HCT116 (cell line): ENCODE results near the gene HECW1.

Experiments used
- CBX3 ChIP-seq: IDR thresholded peaks from 2 replicates; pipeline ENCODE4 v1.6.1; 2012; ENCODE audit warnings: low read depth
- CEBPB ChIP-seq: IDR thresholded peaks from 2 replicates; pipeline ENCODE4 v1.6.1; 2012; ENCODE audit warnings: low read depth
- ELF1 ChIP-seq: IDR thresholded peaks from 2 replicates; pipeline ENCODE4 v1.6.1; 2012; ENCODE audit warnings: low read depth, borderline replicate concordance
- EZH2phosphoT487 ChIP-seq: fragments of 200-600 bp; IDR thresholded peaks from 2 replicates; pipeline ENCODE4 v1.6.1; 2018; ENCODE audit warnings: antibody characterized with exemption, borderline replicate concordance
- POLR2A ChIP-seq: IDR thresholded peaks from 2 replicates; pipeline ENCODE4 v1.7.0; 2011; ENCODE audit warnings: borderline replicate concordance; ENCODE audit not compliant: insufficient read depth, insufficient read length; ENCODE audit errors: extremely low read depth
- POLR2AphosphoS5 ChIP-seq: IDR thresholded peaks from 2 replicates; pipeline ENCODE4 v1.6.1; 2011; ENCODE audit warnings: mild to moderate bottlenecking, low read depth, low read length, moderate library complexity
- RAD21 ChIP-seq: IDR thresholded peaks from 2 replicates; pipeline ENCODE4 v1.6.1; 2012; ENCODE audit warnings: low read depth, mild to moderate bottlenecking
- TF ChIP-seq, protein P1 (sequence below), 3 experiments: fragments of 200-600 bp in 1 of 3; sonication (generic) in 1 of 3; IDR thresholded peaks in 2 of 3; conservative IDR thresholded peaks in 1 of 3; 2 replicates each; pipeline ENCODE4 v1.5.1; 2012 to 2017; ENCODE audit warnings: low read depth in 2 of 3, low read length in 2 of 3, antibody characterized with exemption in 1 of 3, borderline replicate concordance in 1 of 3, control low read depth in 1 of 3, mild to moderate bottlenecking in 1 of 3, mixed read lengths in 1 of 3, mixed run types in 1 of 3, moderate library complexity in 1 of 3; ENCODE audit not compliant: insufficient read depth in 1 of 3
- TF ChIP-seq, protein P2 (sequence below): IDR thresholded peaks from 2 replicates; pipeline ENCODE4 v1.6.1; 2011; ENCODE audit warnings: mild to moderate bottlenecking, low read length, moderate library complexity; ENCODE audit not compliant: insufficient replicate concordance; ENCODE audit errors: extremely low read depth
- TF ChIP-seq, protein P3 (sequence below): IDR thresholded peaks from 2 replicates; pipeline ENCODE4 v1.6.1; 2012

DNA sequence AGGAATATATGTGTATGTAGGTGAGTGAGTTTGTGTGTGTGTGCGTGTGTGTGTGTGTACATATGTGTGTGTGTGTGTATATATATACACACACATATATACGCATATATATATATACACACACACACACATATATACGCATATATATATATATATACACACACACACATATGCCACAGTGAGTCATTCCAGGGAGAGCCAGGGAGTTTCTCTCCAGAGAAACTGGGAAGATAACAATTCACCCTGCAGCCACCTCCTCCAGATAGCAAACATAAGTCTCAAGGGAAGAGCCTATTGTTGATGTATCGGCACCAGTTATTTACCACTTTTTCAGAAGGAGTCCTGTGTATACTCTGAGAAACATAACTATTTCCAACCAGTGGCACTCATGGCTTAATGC, 368.1 kb downstream of the HECW1 start:
- TF ChIP-seq CBX3 (no peak), RAD21 (no peak), POLR2A (no peak), CEBPB (no peak), ELF1 (no peak), POLR2AphosphoS5 (no peak), EZH2phosphoT487 (no peak)
- TF ChIP-seq, protein P1, sequence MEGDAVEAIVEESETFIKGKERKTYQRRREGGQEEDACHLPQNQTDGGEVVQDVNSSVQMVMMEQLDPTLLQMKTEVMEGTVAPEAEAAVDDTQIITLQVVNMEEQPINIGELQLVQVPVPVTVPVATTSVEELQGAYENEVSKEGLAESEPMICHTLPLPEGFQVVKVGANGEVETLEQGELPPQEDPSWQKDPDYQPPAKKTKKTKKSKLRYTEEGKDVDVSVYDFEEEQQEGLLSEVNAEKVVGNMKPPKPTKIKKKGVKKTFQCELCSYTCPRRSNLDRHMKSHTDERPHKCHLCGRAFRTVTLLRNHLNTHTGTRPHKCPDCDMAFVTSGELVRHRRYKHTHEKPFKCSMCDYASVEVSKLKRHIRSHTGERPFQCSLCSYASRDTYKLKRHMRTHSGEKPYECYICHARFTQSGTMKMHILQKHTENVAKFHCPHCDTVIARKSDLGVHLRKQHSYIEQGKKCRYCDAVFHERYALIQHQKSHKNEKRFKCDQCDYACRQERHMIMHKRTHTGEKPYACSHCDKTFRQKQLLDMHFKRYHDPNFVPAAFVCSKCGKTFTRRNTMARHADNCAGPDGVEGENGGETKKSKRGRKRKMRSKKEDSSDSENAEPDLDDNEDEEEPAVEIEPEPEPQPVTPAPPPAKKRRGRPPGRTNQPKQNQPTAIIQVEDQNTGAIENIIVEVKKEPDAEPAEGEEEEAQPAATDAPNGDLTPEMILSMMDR (IDR thresholded peaks at IDR 0.05 in 2 of 3, conservative IDR thresholded peaks at IDR 0.05 in 1 of 3; ENCODE audit: borderline replicate concordance in 1 of 3, insufficient read depth in 1 of 3, low read depth in 2 of 3, low read length in 2 of 3), result no peak
- TF ChIP-seq, protein P2, sequence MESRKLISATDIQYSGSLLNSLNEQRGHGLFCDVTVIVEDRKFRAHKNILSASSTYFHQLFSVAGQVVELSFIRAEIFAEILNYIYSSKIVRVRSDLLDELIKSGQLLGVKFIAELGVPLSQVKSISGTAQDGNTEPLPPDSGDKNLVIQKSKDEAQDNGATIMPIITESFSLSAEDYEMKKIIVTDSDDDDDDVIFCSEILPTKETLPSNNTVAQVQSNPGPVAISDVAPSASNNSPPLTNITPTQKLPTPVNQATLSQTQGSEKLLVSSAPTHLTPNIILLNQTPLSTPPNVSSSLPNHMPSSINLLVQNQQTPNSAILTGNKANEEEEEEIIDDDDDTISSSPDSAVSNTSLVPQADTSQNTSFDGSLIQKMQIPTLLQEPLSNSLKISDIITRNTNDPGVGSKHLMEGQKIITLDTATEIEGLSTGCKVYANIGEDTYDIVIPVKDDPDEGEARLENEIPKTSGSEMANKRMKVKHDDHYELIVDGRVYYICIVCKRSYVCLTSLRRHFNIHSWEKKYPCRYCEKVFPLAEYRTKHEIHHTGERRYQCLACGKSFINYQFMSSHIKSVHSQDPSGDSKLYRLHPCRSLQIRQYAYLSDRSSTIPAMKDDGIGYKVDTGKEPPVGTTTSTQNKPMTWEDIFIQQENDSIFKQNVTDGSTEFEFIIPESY, result no peak
- TF ChIP-seq, protein P3, sequence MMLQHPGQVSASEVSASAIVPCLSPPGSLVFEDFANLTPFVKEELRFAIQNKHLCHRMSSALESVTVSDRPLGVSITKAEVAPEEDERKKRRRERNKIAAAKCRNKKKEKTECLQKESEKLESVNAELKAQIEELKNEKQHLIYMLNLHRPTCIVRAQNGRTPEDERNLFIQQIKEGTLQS, result no peak
